HK-2 (cell line): ENCODE results near the gene TET2.

Experiments used
- DNase-seq: peaks from one replicate; pipeline ENCODE4 v3.0.0-alpha.2; 2018; ENCODE audit not compliant: unreplicated experiment

Gene TET2

DNA sequence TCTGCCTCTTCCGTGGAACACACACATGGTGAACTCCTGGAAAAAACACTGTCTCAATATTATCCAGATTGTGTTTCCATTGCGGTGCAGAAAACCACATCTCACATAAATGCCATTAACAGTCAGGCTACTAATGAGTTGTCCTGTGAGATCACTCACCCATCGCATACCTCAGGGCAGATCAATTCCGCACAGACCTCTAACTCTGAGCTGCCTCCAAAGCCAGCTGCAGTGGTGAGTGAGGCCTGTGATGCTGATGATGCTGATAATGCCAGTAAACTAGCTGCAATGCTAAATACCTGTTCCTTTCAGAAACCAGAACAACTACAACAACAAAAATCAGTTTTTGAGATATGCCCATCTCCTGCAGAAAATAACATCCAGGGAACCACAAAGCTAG is 87.9 kb downstream of the TET2 start:
- no peak for DNase-seq

DNA sequence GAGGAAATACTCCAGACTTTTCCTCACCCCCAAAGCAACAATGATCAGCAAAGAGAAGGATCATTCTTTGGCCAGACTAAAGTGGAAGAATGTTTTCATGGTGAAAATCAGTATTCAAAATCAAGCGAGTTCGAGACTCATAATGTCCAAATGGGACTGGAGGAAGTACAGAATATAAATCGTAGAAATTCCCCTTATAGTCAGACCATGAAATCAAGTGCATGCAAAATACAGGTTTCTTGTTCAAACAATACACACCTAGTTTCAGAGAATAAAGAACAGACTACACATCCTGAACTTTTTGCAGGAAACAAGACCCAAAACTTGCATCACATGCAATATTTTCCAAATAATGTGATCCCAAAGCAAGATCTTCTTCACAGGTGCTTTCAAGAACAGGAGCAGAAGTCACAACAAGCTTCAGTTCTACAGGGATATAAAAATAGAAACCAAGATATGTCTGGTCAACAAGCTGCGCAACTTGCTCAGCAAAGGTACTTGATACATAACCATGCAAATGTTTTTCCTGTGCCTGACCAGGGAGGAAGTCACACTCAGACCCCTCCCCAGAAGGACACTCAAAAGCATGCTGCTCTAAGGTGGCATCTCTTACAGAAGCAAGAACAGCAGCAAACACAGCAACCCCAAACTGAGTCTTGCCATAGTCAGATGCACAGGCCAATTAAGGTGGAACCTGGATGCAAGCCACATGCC is 89.7 kb downstream of the TET2 start:
- DNase-seq, result no peak

DNA sequence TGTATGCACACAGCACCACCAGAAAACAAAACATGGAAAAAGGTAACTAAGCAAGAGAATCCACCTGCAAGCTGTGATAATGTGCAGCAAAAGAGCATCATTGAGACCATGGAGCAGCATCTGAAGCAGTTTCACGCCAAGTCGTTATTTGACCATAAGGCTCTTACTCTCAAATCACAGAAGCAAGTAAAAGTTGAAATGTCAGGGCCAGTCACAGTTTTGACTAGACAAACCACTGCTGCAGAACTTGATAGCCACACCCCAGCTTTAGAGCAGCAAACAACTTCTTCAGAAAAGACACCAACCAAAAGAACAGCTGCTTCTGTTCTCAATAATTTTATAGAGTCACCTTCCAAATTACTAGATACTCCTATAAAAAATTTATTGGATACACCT is 90.2 kb downstream of the TET2 start:
- no peak for DNase-seq

DNA sequence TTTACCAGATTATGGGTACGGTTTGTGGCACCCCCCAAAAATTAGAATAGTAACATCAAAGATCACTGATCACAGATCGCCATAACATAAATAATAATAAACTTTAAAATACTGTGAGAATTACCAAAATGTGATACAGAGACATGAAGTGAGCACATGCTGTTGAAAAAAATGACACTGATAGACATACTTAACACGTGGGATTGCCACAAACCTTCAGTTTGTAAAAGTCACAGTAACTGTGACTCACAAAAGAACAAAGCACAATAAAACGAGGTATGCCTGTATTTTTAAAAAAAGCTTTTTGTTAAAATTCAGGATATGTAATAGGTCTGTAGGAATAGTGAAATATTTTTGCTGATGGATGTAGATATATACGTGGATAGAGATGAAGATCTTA is 93.4 kb downstream of the TET2 start:
- DNase-seq, result no peak

DNA sequence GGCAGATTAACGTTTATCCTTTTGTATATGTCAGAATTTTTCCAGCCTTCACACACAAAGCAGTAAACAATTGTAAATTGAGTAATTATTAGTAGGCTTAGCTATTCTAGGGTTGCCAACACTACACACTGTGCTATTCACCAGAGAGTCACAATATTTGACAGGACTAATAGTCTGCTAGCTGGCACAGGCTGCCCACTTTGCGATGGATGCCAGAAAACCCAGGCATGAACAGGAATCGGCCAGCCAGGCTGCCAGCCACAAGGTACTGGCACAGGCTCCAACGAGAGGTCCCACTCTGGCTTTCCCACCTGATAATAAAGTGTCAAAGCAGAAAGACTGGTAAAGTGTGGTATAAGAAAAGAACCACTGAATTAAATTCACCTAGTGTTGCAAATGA is 94.8 kb downstream of the TET2 start:
- no peak for DNase-seq

DNA sequence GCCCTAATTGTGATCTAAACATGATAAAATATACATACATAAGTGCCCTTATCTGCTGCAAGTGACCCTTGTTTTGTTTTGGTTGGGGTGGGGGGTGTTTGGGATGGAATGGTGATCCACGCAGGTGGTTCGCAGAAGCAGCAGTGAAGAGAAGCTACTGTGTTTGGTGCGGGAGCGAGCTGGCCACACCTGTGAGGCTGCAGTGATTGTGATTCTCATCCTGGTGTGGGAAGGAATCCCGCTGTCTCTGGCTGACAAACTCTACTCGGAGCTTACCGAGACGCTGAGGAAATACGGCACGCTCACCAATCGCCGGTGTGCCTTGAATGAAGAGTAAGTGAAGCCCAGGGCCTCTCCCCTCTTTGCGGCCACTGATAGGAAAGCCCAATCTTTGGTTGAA is 96.8 kb downstream of the TET2 start:
- DNase-seq, result no peak

DNA sequence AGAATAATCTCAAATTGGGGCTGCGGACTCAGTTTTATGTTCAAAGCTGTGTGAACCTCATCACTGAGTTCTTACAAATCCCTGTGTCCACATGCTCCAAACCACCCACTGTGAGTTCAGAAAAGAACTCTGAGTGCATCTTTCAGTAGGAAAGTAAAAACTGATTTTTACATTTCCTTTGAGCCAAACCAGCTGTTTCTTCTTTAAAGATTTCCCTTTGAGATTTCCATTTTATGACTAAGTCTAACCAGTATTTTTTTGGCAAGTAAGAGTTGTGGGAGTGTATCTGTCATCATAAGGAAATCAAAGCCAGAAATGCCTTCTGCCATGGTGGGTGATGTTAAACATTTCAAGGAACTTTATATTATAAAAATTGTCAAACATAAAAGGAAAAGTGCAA is 100.0 kb downstream of the TET2 start:
- DNase-seq, result no peak

DNA sequence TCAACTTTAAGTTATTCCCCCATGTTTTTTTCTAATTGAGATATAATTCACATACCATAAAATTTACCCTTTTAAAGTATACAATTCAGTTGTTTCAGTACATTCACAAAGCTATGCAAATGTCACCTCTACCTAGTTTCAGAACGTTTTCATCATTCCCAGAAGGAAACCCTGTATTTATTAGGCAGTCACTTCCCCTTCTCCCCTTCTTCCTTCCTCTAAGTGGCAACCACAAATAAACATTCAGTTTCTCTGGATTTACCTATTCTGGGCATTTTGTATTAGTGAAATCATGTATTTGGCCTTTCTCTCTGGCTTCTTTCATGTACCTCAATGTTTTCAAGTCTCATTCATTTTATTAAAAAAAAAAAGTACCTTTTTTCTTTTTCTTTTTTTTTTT is 101.9 kb downstream of the TET2 start:
- DNase-seq, result no peak

DNA sequence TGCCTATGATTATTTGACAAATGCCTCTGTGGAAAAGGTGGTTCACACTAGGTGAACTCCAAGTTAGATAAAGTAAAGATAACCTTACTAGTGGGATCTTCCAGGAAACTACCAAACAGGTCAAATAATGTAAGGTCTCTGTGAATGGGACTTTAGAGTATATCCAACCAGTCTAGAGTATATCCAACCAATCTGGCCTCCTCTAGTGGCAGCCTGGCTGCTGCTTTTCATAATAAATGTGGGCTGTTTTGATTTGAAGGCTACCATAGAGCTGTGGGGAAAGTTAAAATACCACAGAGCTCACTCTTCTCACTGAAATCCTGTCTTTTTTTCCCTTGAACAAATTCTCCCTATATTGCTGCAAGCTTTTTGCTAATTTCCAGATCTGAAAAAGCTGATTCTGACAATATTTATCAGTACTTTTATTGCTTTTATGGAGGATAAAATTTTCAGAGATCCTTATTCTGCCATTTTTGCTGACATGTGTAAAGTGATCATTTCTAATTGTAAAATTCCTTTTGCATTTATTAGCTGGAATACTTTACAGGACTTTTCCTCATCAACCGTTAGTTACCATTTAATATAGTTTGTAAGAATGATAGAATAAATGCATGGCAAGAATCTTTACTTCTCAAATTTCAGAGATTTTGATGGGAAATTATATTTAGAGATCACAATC is 111.3 kb downstream of the TET2 start:
- no peak for DNase-seq

DNA sequence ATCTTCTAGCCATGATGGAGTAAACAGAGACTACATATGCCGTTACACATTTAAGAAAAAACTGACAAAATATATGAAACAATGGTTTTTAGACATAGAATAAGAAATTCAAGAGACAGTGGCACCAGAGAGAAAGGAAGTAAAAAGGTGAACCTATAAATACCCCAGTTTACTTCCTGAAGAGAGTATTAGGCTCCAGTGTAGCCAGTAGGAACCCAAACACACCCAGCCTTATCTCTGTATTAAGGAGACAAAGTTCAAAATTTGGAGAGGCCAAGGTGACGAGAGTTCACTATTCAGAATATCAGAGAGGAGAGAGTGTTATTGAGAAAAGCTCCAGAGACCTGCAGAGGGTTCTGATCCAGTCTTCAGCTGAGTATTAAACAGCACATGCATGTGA is 119.0 kb downstream of the TET2 start:
- DNase-seq, result no peak

DNA sequence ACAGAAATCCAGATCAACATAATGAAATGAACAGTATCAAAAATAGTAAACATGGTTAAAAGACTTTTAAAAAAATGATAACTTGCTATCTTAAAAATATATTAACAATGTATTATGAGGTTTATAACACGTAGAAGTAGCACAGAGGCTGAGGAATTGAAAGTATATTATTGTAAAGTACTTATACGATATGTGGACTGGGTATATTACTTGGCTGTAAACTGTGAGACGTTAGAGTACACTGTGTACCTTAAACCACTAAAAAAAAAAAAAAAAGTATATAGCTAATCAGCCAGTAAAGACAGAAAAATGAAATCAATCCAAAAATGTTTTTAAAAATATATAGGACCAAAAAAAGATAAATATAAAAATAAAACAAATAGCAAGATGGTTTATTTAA is 120.6 kb downstream of the TET2 start:
- DNase-seq, result no peak

DNA sequence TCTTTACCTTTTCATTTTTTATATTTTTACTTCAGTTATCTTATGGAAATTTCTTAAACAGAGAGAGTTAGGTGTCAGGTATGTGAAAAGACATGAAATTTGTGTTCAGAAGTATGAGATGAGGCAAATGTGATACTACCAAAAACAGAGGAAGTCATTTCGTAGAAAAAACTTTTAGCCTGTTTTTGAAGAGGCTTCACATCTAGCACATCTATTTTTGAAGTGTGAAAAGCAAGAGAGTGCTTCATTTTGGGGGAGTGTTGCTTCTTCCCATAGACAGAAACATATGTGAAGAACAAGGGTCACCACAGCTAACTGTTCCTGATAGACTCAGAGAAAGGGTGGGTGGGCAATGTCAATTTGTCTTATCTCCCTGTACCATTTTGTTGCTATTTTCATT is 125.3 kb downstream of the TET2 start:
- DNase-seq, result no peak

DNA sequence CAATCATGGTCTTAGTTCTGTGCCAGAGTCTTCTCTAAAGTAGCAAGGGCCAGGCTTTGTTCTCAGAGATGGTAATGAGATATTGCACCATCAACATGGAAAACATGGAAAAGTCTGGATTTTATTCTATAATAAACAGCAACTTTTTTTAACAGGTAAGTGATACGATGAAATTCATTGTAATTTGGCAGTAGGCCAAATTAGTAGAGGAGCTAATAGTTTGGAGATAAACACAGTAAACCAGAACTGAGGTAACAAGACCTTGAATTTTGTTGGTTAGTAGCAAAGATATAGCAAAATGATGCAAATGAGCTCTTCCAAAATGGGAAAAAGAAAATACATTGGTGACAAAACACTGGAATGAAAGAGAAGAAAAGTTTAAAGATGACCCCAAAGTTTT is 126.6 kb downstream of the TET2 start:
- no peak for DNase-seq

DNA sequence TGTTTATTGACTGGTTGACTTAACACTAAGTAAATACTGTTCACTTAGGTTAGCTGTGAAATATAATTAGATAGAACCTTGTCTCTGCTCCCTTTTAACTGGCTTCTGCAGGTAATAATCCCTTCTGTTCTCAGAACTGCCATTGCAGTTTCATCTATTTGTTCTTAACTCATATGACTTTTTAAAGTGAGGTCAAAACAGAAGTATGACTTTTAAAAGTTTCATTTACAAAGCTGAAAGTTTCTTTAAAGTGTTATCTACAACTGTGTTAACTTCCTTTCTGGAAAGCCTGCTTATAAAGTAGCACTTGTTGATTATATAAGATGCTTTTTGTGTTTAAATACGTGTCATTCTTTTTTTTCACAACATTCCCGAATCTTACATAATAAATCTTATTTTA is 127.4 kb downstream of the TET2 start:
- DNase-seq, result no peak

DNA sequence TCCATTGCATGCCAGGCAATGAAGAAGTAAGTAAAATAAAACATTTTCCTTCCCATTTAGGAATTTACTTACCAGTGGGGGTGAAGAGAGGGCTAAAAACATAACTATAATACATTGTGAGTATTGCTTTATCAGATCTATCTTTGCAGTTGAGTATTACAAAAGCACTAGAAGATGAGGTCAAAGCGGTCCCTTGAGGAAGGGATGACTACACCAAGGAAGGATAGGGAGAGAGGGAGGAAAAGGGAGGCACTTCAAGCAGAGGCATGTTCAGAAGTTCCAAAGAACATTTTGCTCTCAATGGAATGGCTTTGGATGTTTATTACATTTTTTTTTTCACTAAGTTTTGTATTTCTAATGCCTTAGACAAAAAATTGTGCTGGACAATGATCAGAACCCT is 127.8 kb downstream of the TET2 start:
- DNase-seq, result no peak

DNA sequence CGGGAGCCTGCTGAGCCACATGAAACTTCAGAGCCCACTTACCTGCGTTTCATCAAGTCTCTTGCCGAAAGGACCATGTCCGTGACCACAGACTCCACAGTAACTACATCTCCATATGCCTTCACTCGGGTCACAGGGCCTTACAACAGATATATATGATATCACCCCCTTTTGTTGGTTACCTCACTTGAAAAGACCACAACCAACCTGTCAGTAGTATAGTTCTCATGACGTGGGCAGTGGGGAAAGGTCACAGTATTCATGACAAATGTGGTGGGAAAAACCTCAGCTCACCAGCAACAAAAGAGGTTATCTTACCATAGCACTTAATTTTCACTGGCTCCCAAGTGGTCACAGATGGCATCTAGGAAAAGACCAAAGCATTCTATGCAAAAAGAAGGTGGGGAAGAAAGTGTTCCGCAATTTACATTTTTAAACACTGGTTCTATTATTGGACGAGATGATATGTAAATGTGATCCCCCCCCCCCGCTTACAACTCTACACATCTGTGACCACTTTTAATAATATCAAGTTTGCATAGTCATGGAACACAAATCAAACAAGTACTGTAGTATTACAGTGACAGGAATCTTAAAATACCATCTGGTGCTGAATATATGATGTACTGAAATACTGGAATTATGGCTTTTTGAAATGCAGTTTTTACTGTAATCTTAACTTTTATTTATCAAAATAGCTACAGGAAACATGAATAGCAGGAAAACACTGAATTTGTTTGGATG is 129.9 kb downstream of the TET2 start:
- no peak for DNase-seq

DNA sequence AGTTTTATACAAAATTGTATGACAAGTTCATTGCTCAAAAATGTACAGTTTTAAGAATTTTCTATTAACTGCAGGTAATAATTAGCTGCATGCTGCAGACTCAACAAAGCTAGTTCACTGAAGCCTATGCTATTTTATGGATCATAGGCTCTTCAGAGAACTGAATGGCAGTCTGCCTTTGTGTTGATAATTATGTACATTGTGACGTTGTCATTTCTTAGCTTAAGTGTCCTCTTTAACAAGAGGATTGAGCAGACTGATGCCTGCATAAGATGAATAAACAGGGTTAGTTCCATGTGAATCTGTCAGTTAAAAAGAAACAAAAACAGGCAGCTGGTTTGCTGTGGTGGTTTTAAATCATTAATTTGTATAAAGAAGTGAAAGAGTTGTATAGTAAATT is 131.0 kb downstream of the TET2 start:
- no peak for DNase-seq

DNA sequence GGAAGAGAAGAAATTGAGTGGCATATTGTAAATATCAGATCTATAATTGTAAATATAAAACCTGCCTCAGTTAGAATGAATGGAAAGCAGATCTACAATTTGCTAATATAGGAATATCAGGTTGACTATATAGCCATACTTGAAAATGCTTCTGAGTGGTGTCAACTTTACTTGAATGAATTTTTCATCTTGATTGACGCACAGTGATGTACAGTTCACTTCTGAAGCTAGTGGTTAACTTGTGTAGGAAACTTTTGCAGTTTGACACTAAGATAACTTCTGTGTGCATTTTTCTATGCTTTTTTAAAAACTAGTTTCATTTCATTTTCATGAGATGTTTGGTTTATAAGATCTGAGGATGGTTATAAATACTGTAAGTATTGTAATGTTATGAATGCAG is 132.6 kb downstream of the TET2 start:
- DNase-seq, result no peak

DNA sequence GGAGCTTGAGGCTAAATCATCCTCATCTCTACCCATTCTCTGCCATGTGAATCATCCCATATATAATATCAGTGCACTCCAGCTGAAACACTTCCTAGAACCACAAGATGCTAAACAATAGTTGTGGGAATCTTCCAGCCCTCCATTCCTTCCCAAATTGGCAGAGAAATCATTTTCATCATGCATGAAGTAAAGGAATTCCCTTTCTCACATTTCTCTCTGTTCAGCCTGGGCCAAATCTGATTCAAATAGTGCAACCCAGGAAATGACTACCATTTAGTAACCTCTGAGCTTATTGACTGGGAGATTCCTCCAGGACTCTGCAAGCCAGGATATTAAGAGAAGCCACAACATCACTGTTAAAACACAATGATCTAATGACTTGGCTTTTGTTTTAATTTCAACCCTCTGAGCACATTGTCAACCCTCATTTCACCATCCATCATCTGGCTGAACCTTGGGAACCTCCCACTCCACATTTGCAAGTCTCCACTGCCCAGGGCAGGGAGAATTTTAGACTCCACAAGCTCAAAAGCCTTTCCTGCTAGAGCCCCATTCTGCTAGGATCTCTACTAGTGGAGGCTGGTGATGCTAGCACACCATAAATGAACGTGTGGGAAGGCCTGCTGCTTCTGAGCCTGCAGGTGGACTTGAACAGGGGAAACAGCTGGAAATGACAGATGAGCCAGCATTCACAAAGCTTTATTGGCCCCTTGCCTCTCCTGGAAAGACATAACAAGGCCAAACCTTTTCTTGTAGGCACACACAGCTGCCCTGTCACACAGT is 133.9 kb downstream of the TET2 start:
- DNase-seq, result no peak

DNA sequence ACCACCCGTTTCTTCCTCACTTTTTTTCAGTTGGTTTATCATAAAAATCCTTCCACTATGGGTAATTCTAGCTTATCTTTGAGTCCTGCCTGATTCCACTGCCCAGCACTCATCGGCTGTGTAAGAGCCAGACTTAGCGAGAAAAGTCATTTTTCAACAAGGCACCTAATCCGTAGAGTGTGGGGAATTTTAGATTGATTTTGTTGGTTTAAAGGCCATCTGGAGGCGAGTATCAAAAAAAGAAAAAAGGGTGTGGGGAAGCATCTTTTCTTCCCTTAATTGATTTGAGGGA is 134.4 kb downstream of the TET2 start:
- DNase-seq, result no peak

DNA sequence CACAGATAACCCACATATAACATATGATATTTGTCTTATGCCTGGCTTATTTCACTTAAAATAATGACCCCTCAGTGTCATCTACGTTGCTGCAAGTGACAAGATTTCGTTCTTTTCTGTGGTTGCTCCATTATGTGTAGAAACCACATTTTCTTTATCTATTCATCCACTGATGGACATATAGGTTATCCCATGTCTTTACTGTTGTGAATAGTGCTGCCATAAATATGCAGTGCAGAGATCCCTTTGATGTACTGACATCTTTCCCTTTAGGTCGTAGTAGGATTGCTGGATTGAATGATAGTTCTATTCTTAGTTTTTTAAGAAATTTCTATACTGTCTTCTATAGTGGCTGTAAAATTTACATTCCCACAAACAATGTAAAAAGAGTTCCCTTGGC is 135.8 kb downstream of the TET2 start:
- DNase-seq, result no peak

DNA sequence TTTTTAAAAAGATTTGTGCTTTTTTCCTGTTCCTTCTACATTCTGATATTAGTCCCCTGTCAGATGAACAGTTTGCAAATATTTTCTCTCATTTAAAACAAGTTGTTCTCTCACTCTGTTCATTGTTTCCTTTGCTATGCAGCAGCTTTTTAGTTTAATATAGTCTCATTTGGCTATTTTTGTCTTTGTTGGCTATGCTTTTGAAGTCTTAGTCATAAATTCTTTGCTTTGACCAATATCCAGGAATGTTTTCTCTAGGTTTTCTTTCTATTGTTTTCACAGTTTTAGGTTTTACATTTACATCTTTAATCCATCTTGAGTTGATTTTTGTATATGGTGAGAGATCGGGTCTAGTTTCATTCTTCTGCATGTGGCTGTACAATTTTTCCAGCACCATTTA is 136.8 kb downstream of the TET2 start:
- DNase-seq, result no peak

DNA sequence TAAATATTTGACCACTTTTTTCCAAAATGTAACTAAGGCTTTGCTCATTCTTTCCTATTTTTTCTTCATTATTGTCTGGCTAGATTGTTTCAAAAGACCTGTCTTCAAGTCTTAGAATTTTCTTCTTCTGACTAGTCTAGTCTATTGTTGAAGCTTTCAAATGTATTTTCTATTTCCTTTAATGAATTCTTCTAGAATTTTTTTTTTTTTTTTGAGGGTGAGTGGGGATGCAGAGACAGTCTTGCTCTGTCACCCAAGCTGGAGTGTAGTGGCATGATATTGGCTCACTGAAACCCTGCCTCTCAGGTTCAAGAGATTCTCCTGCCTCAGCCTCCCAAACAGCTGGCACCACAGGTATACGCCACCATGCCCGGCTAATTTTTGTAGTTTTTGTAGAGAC is 141.4 kb downstream of the TET2 start:
- no peak for DNase-seq
